Activated T-helper 17 cell treated with anti-CD3 and anti-CD28 coated beads, Interleukin-2, amount 50 U/mL, for 72 hours (primary cell): ENCODE measurements around the gene PACRG. TPM values are rescaled to one million over a fixed set of nuclear protein-coding genes. Genes with fewer than 3 reads are reported as not detected.

Experiments used
- ATAC-seq: fragments of 150-1000 bp; cut with Tn5 transposase; replicated peaks from 2 replicates; pipeline ENCODE4 v1.10.0; 2021; ENCODE audit warnings: mild to moderate bottlenecking, moderate library complexity
- H3K27ac Mint-ChIP-seq: one replicate; pipeline ENCODE4 v1.8.0; 2022; ENCODE audit warnings: mixed read lengths
- H3K27me3 Mint-ChIP-seq: one replicate; pipeline ENCODE4 v1.8.0; 2022; ENCODE audit warnings: mixed read lengths
- H3K36me3 Mint-ChIP-seq: one replicate; pipeline ENCODE4 v1.8.0; 2022; ENCODE audit warnings: low read depth, mild to moderate bottlenecking, mixed read lengths
- H3K4me1 Mint-ChIP-seq: one replicate; pipeline ENCODE4 v1.8.0; 2022; ENCODE audit warnings: mixed read lengths
- H3K4me3 Mint-ChIP-seq: one replicate; pipeline ENCODE4 v1.8.0; 2022; ENCODE audit warnings: mild to moderate bottlenecking, mixed read lengths
- H3K9me3 Mint-ChIP-seq: one replicate; pipeline ENCODE4 v1.8.0; 2022; ENCODE audit warnings: mixed read lengths
- total RNA-seq, 2 donors: library from RNA; stranded (reverse); gene quantifications; one replicate each; pipeline ENCODE4 v1.2.3, GENCODE V29; 2022

The PACRG gene
- total RNA-seq, 2 donors from 2014 or later = not detected

- Mint-ChIP-seq H3K27me3 (peaks cover 13% of the 10 kb centered on the region), H3K9me3 (peaks cover 8% of the 10 kb centered on the region), H3K36me3 (no peaks in the 10 kb centered on the region), H3K4me3 (no peak overlapping the region), H3K27ac (no peak overlapping the region), H3K4me1 (no peaks in the 10 kb centered on the region)
- ATAC-seq = no peak
Observed at GRCh38 chr6:163212123-163212522, 484.3 kb downstream of the PACRG start.

DNA sequence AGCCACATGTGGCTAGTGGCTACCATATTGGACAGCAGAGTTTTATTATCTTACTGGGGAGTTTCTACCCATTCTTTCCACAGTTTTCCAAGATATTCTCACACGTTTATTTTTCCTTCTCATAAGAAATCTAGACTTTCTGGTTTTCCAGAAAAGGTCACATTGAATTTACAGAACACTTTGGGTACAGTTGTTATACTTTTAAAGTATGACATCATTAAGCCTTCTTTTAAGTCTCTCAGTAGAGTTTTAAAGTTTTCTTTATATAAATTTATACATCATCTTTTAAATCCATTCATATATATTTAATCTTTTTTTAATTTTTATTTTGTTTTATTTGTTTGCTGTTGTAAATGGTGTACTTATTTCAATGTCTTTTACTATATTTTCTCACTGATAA lies 486.5 kb downstream of the PACRG start:
- Mint-ChIP-seq H3K4me1 (no peaks in the 10 kb centered on the region), H3K27ac (no peak overlapping the region), H3K27me3 (peaks cover 22% of the 10 kb centered on the region), H3K36me3 (no peaks in the 10 kb centered on the region), H3K9me3 (peaks cover 8% of the 10 kb centered on the region), H3K4me3 (no peak overlapping the region)
- ATAC-seq = no peak

DNA sequence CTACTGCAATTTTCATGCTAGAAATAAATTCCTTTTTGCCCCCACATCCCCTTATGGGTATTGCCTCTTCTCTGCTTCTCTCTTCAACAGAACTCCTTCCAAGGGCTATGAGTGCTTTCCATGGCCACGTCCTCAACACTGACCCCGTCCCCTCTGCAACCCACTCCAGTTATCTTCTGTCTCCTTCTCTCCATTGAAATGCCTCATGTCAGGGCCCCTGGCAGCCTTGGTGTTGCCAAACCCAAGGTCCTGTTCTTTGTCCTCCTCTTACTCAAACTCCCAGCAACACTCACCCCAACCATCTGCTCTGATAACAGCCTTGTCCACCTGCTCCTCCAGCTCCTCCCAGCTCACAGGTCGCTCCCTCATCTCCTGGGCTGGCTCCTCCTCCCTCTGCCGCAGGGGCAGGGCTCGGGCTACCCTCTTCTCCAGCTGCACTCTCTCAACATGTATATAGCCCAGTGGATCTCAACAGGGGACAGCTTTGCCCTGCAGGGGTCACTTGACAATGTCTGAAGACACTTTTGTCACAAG lies 490.7 kb downstream of the PACRG start:
- Mint-ChIP-seq H3K27ac (no peak overlapping the region), H3K9me3 (peaks cover 2% of the 10 kb centered on the region), H3K36me3 (no peaks in the 10 kb centered on the region), H3K4me1 (no peaks in the 10 kb centered on the region), H3K27me3 (peaks cover 33% of the 10 kb centered on the region), H3K4me3 (no peak overlapping the region)
- no peak for ATAC-seq

GRCh38 chr6:163226181-163226835 lies 498.5 kb downstream of the PACRG start:
- peaks cover 4% of the 10 kb centered on the region for H3K27me3 Mint-ChIP-seq
- H3K27ac Mint-ChIP-seq = no peak overlapping the region
- ATAC-seq = no peak
- H3K36me3 Mint-ChIP-seq = no peaks in the 10 kb centered on the region
- no peak overlapping the region for H3K4me3 Mint-ChIP-seq
- H3K4me1 Mint-ChIP-seq = no peaks in the 10 kb centered on the region
- H3K9me3 Mint-ChIP-seq = peaks cover 4% of the 10 kb centered on the region

- Mint-ChIP-seq H3K27ac (no peak overlapping the region), H3K9me3 (peaks cover 4% of the 10 kb centered on the region), H3K4me1 (no peaks in the 10 kb centered on the region), H3K36me3 (no peaks in the 10 kb centered on the region), H3K27me3 (peaks cover 4% of the 10 kb centered on the region), H3K4me3 (no peak overlapping the region)
- ATAC-seq = no peak
Observed at GRCh38 chr6:163226836-163227485, 499.2 kb downstream of the PACRG start.

GRCh38 chr6:163228041-163228440 lies 500.3 kb downstream of the PACRG start:
- no peak for ATAC-seq
- H3K36me3 Mint-ChIP-seq = no peaks in the 10 kb centered on the region
- H3K27me3 Mint-ChIP-seq = peaks cover 4% of the 10 kb centered on the region
- peaks cover 4% of the 10 kb centered on the region for H3K9me3 Mint-ChIP-seq
- no peak overlapping the region for H3K4me3 Mint-ChIP-seq
- H3K4me1 Mint-ChIP-seq = no peaks in the 10 kb centered on the region
- H3K27ac Mint-ChIP-seq = no peak overlapping the region

GRCh38 chr6:163229050-163229449 lies 501.3 kb downstream of the PACRG start:
- no peaks in the 10 kb centered on the region for H3K36me3 Mint-ChIP-seq
- H3K9me3 Mint-ChIP-seq = no peaks in the 10 kb centered on the region
- no peak for ATAC-seq
- peaks cover 3% of the 10 kb centered on the region for H3K27me3 Mint-ChIP-seq
- no peak overlapping the region for H3K27ac Mint-ChIP-seq
- no peak overlapping the region for H3K4me3 Mint-ChIP-seq
- no peaks in the 10 kb centered on the region for H3K4me1 Mint-ChIP-seq

- Mint-ChIP-seq H3K4me1 (no peaks in the 10 kb centered on the region), H3K4me3 (no peak overlapping the region), H3K9me3 (no peaks in the 10 kb centered on the region), H3K27ac (no peak overlapping the region), H3K27me3 (peaks cover 4% of the 10 kb centered on the region), H3K36me3 (no peaks in the 10 kb centered on the region)
- no peak for ATAC-seq
Observed at GRCh38 chr6:163230901-163231300, 503.1 kb downstream of the PACRG start.

DNA sequence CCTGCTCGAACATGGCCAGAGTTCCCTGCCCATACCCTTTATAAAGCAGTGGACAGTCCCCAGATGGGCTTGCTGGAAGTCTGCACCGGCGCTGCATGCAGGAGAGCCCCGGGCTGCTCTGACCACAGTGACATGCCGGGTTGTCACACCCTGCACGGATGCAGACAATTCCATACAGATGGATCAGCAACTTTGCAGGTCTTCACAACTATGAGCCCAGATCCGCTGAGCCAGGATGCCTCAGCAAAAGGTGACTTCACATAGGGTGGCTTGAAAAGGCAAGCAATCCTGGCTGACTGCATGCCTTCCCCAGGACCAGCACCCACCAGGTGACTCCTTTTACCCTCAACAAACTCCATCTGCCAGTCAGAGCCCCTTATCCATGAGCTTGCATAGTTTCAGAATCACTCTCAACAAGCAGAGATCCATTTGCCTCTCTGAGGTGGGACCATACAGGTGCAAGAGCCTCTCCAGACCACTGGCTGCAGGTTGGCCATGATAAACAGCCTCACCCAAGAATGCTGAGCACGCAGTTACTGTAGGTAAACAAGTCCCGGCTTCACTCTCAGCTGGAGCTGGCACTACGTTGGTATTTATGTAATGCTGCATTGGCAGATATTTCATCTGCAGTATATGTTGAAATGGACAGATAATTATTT lies 503.7 kb downstream of the PACRG start:
- no peaks in the 10 kb centered on the region for H3K4me1 Mint-ChIP-seq
- no peak overlapping the region for H3K27ac Mint-ChIP-seq
- H3K9me3 Mint-ChIP-seq = no peaks in the 10 kb centered on the region

GRCh38 chr6:163232015-163232523 lies 504.3 kb downstream of the PACRG start:
- H3K27ac Mint-ChIP-seq = no peak overlapping the region
- ATAC-seq = no peak
- H3K9me3 Mint-ChIP-seq = no peaks in the 10 kb centered on the region
- H3K27me3 Mint-ChIP-seq = peaks cover 4% of the 10 kb centered on the region
- no peaks in the 10 kb centered on the region for H3K36me3 Mint-ChIP-seq
- H3K4me1 Mint-ChIP-seq = no peaks in the 10 kb centered on the region
- no peak overlapping the region for H3K4me3 Mint-ChIP-seq

More for the DNA sequence above, 503.7 kb downstream of the PACRG start:
- peaks cover 4% of the 10 kb centered on the region for H3K27me3 Mint-ChIP-seq
- ATAC-seq = no peak
- no peaks in the 10 kb centered on the region for H3K36me3 Mint-ChIP-seq
- H3K4me3 Mint-ChIP-seq = no peak overlapping the region

DNA sequence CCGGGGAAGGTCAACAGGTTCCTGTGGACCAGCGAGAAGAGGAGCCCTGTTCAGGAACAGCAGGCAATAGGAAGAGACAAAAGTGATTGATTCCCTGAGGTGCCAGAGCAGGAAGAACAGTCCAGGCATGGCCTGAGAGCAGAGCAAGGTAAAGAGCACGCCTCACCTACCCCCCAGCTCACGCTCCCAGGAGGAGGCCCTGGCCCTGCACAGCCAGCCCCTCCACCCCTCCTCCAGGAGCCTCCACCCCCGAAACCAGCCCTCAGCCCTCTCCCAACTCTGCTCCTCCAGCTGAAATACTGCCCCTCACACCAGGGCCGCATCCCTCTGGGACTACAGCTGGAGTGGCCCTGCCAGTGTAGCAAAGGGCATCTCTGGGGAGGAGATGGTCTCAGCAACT lies 504.9 kb downstream of the PACRG start:
- ATAC-seq = no peak
- H3K9me3 Mint-ChIP-seq = no peaks in the 10 kb centered on the region
- no peak overlapping the region for H3K4me3 Mint-ChIP-seq
- no peak overlapping the region for H3K27ac Mint-ChIP-seq
- peaks cover 4% of the 10 kb centered on the region for H3K27me3 Mint-ChIP-seq
- H3K4me1 Mint-ChIP-seq = no peaks in the 10 kb centered on the region
- no peaks in the 10 kb centered on the region for H3K36me3 Mint-ChIP-seq

DNA sequence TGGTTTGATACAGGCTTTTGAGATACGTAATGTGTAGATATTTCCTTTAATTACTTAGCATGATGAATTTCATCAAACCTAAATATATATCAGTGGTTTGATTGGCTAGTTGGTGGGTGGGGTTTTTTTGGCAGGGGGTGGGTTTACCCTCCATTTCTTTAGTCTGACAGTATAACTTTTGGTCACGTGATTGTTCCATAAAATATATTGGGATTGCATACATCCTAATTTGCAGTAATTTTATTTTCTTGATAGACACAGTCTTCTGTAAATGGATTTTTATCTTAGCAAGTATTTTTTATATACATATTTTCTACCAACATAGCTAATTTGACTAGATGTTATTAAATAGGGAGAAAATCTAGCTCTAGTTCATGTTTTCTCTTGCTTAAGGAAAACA lies 509.3 kb downstream of the PACRG start:
- Mint-ChIP-seq H3K27me3 (peaks cover 8% of the 10 kb centered on the region), H3K9me3 (no peaks in the 10 kb centered on the region), H3K36me3 (no peaks in the 10 kb centered on the region), H3K27ac (no peak overlapping the region), H3K4me3 (no peak overlapping the region), H3K4me1 (no peaks in the 10 kb centered on the region)
- ATAC-seq = no peak

GRCh38 chr6:163239572-163240340 lies 512.0 kb downstream of the PACRG start:
- no peaks in the 10 kb centered on the region for H3K9me3 Mint-ChIP-seq
- H3K4me3 Mint-ChIP-seq = no peak overlapping the region
- no peaks in the 10 kb centered on the region for H3K36me3 Mint-ChIP-seq
- H3K4me1 Mint-ChIP-seq = no peaks in the 10 kb centered on the region
- ATAC-seq = no peak
- H3K27me3 Mint-ChIP-seq = peaks cover 4% of the 10 kb centered on the region
- no peak overlapping the region for H3K27ac Mint-ChIP-seq

- no peaks in the 10 kb centered on the region for H3K9me3 Mint-ChIP-seq
- ATAC-seq = no peak
- H3K27me3 Mint-ChIP-seq = peaks cover 6% of the 10 kb centered on the region
- no peak overlapping the region for H3K4me3 Mint-ChIP-seq
- no peak overlapping the region for H3K27ac Mint-ChIP-seq
- H3K4me1 Mint-ChIP-seq = no peaks in the 10 kb centered on the region
- no peaks in the 10 kb centered on the region for H3K36me3 Mint-ChIP-seq
Observed at GRCh38 chr6:163240556-163240955, 512.8 kb downstream of the PACRG start.
